Measurements from ENCODE around the gene CEMIP2.

The CEMIP2 gene

DNA sequence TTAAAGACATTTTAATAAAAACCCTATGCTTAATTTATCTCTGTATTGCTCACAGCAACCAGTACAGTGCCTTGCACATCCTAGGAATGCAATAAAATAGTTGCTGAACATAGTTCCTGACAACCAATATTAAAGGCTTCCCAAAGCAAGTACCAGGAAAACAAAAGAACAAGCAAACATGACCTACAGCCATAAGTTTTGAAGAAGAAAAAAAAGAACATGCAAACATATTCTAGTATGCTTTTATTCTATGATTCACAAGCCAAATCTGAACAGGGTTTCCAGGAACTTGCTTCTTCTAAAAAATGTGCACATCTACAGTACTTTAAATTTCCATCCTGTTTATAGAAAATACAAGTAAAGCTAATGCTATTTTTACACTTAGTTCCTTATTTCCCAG is 4.5 kb downstream of the CEMIP2 start:
- H3F3A ChIP-seq (ENCODE audit: insufficient read depth): 0 out of 2 replicates have a peak, but pooled peaks cover 4% of the 10 kb centered on the region
- no peaks in the 10 kb centered on the region for H3K36me3 ChIP-seq (ENCODE audit: low read length)
- no peak overlapping the region for H2AFZ ChIP-seq (ENCODE audit: low read depth, low read length, severe bottlenecking)
- no peak overlapping the region for H3K4me3 ChIP-seq (ENCODE audit: insufficient read depth, low read length, poor library complexity, severe bottlenecking)
- H3K9me3 ChIP-seq (ENCODE audit: insufficient read depth, low read length): no peaks in the 10 kb centered on the region
- no peaks in the 10 kb centered on the region for H3K79me2 ChIP-seq (ENCODE audit: insufficient read depth, low read length)
- no peak overlapping the region for H3K27ac ChIP-seq (ENCODE audit: low read depth, low read length)
- H3K9me2 ChIP-seq (replicated peaks; ENCODE audit: insufficient read depth, low read length): no peaks in the 10 kb centered on the region
- no peaks in the 10 kb centered on the region for H4K20me1 ChIP-seq (ENCODE audit: low read depth, low read length)
- H3K4me2 ChIP-seq (ENCODE audit: low read depth, low read length, poor library complexity, severe bottlenecking): no peak overlapping the region
- H3K9ac ChIP-seq (ENCODE audit: low read length): no peak overlapping the region
- no peak for TF ChIP-seq EZH2phosphoT487 (conservative IDR thresholded peaks at IDR 0.05; ENCODE audit: low read length)
- TF ChIP-seq, protein P1, sequence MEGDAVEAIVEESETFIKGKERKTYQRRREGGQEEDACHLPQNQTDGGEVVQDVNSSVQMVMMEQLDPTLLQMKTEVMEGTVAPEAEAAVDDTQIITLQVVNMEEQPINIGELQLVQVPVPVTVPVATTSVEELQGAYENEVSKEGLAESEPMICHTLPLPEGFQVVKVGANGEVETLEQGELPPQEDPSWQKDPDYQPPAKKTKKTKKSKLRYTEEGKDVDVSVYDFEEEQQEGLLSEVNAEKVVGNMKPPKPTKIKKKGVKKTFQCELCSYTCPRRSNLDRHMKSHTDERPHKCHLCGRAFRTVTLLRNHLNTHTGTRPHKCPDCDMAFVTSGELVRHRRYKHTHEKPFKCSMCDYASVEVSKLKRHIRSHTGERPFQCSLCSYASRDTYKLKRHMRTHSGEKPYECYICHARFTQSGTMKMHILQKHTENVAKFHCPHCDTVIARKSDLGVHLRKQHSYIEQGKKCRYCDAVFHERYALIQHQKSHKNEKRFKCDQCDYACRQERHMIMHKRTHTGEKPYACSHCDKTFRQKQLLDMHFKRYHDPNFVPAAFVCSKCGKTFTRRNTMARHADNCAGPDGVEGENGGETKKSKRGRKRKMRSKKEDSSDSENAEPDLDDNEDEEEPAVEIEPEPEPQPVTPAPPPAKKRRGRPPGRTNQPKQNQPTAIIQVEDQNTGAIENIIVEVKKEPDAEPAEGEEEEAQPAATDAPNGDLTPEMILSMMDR (IDR thresholded peaks at IDR 0.05; ENCODE audit: insufficient read depth, low read length, poor library complexity, severe bottlenecking): no peak
- H3K27me3 ChIP-seq (ENCODE audit: low read length): no peaks in the 10 kb centered on the region

DNA sequence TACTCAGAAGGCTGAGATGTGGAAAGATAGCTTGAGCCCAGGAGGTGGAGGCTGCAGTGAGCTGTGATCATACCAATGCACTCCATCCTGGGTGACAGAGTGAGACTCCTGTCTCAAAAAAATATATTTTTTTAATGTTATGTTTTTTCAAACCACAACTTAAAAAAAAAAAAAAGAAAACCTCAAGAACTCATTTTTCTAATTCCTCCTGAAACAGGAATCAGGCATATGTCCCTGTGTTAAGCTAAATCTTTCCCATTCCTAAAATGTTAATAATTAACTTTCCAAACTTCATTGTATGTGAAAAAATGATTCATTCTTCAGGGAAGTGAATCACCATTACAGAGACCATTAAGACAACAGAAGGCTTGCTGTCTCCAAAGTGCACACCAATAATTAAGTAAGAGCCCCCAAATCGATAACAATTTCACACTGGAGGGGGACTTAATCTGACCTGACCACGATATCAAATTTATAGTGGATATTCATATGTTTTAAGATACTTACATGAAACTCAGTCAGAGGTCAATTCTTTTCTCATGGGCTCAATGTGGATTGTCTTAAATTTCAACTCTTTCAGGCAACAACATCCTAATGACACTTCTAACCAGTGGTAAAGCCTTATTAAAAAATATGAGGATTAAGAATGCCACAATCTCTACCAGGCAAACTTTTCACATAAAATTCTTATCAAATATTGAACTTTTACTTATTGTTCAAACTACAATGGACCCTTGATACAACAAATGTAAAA is 5.2 kb downstream of the CEMIP2 start:
- Histone ChIP-seq H2AFZ (ENCODE audit: low read depth, low read length, severe bottlenecking) (no peak overlapping the region), H3K36me3 (ENCODE audit: low read length) (no peaks in the 10 kb centered on the region), H3K9me2 (replicated peaks; ENCODE audit: insufficient read depth, low read length) (no peaks in the 10 kb centered on the region), H3K27ac (ENCODE audit: low read depth, low read length) (no peak overlapping the region), H3K9ac (ENCODE audit: low read length) (no peak overlapping the region), H3K79me2 (ENCODE audit: insufficient read depth, low read length) (no peaks in the 10 kb centered on the region), H3F3A (ENCODE audit: insufficient read depth) (0 out of 2 replicates have a peak, but pooled peaks cover 4% of the 10 kb centered on the region), H3K4me2 (ENCODE audit: low read depth, low read length, poor library complexity, severe bottlenecking) (no peak overlapping the region), H3K9me3 (ENCODE audit: insufficient read depth, low read length) (no peaks in the 10 kb centered on the region), H3K27me3 (ENCODE audit: low read length) (no peaks in the 10 kb centered on the region), H4K20me1 (ENCODE audit: low read depth, low read length) (no peaks in the 10 kb centered on the region), H3K4me3 (ENCODE audit: insufficient read depth, low read length, poor library complexity, severe bottlenecking) (no peak overlapping the region)
- TF ChIP-seq, protein P1 (IDR thresholded peaks at IDR 0.05; ENCODE audit: insufficient read depth, low read length, poor library complexity, severe bottlenecking): no peak
- no peak for TF ChIP-seq EZH2phosphoT487 (conservative IDR thresholded peaks at IDR 0.05; ENCODE audit: low read length)

DNA sequence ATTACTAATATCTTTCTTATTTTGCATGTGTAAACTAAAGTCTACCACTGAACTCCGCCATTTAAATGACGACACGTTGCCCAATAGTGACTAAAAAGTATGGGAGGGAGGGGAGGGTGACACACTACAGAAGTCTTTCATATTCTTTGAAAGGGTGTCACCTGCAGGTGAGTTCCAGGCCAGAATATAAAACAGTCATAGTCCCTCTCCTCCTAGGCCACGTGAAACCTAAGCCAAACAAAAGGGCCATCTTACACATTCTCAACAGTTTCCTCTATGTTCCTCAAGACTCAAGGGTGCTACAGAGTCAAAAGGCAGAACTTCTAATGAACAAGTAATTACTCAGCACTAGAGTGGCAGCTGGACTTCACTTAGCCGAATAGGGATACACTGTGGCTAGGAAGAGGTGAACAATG is 6.4 kb downstream of the CEMIP2 start:
- H3K9ac ChIP-seq (ENCODE audit: low read length): no peak overlapping the region
- TF ChIP-seq, protein P1 (IDR thresholded peaks at IDR 0.05; ENCODE audit: insufficient read depth, low read length, poor library complexity, severe bottlenecking): no peak
- no peak for TF ChIP-seq EZH2phosphoT487 (conservative IDR thresholded peaks at IDR 0.05; ENCODE audit: low read length)
- no peaks in the 10 kb centered on the region for H3F3A ChIP-seq (ENCODE audit: insufficient read depth)
- H3K79me2 ChIP-seq (ENCODE audit: insufficient read depth, low read length): no peaks in the 10 kb centered on the region
- no peak overlapping the region for H2AFZ ChIP-seq (ENCODE audit: low read depth, low read length, severe bottlenecking)
- H3K27me3 ChIP-seq (ENCODE audit: low read length): no peaks in the 10 kb centered on the region
- no peak overlapping the region for H3K27ac ChIP-seq (ENCODE audit: low read depth, low read length)
- H3K9me3 ChIP-seq (ENCODE audit: insufficient read depth, low read length): no peaks in the 10 kb centered on the region
- no peak overlapping the region for H3K4me2 ChIP-seq (ENCODE audit: low read depth, low read length, poor library complexity, severe bottlenecking)
- H3K4me3 ChIP-seq (ENCODE audit: insufficient read depth, low read length, poor library complexity, severe bottlenecking): no peak overlapping the region
- no peaks in the 10 kb centered on the region for H3K9me2 ChIP-seq (replicated peaks; ENCODE audit: insufficient read depth, low read length)
- H3K36me3 ChIP-seq (ENCODE audit: low read length): no peaks in the 10 kb centered on the region
- H4K20me1 ChIP-seq (ENCODE audit: low read depth, low read length): no peaks in the 10 kb centered on the region; the same call in 1 of the 2 replicates

Measured in SU-DHL-6 (cell line).